Left kidney (tissue), 2 donors: Measurements from ENCODE around the gene CD300H. TPM values are rescaled to one million over a fixed set of nuclear protein-coding genes. Genes with fewer than 3 reads are reported as not detected.
"Not testable (repeated sequence)": the region's sequence is repeated elsewhere in the genome, so short reads cannot be mapped to it uniquely, and the experiment has no call there.

Source experiments
- DNase-seq: peaks from one replicate; pipeline ENCODE4 v3.0.0-alpha.2; 2013
- polyA plus RNA-seq: library from polyadenylated mRNA; unstranded; fragments of 120-200 nt; gene quantifications from one replicate; pipeline ENCODE4 v1.2.1, GENCODE V29; 2013; ENCODE audit not compliant: insufficient read length

Gene CD300H
- polyA plus RNA-seq, 1 donor: not detected

- no peak for DNase-seq
Measured at GRCh38 chr17:74527081-74527480, 40.2 kb downstream of the CD300H start.

DNA sequence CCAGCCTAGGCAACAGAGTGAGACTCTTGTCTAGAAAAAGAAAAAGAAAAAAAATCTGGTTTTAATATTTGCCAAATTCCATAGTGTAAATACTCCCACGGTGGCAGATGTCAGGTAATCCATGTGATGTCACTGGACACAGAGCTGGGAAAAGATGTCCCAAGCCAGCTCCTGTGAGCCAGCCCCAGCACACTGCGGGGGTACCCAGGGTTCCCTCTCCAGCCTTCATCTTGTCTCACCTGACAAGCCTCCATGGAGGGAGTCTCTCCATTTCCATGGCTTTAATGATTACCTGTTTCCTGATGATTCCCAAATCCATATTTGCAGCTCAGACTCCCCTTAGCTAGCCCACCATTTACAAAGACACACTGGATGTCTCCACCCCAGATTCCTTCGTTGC, 40.6 kb downstream of the CD300H start:
- no peak for DNase-seq

DNA sequence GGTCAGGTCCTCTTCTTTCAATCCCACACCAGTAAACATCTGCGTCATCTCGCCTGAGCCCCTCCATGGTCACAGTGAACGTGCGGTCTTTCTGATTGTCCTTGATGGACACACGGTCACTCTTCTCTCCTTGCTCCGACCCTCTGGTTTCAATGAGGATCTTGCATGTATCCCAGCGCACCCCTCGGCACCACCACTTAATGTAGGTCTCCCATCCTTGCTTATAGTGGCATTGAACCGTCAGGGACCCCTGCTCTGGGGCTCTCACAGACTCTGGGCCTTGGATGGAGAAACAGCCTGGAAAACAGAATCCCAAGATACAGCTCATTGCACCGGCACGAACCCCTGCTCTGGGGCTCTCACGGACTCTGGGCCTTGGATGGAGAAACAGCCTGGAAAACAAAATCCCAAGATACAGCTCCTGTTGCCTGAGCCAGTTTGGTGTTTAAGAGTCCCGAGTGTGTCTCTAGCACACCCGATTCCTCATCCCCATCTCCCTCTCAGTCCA, 41.5 kb downstream of the CD300H start:
- DNase-seq: no peak

DNA sequence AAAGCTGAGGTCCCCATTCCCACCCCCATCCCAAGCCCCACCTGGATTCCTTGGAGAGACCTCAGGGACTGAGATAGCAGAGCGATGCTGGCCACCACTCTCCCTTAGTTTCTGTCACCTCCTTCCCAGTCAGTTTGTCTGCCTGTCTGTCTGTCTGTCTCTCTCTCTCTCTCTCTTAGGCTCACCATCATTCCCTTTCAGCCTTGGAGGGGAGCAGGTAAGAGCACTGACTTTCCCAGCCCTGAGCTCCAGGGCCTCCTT, 41.9 kb downstream of the CD300H start:
- no peak for DNase-seq

DNA sequence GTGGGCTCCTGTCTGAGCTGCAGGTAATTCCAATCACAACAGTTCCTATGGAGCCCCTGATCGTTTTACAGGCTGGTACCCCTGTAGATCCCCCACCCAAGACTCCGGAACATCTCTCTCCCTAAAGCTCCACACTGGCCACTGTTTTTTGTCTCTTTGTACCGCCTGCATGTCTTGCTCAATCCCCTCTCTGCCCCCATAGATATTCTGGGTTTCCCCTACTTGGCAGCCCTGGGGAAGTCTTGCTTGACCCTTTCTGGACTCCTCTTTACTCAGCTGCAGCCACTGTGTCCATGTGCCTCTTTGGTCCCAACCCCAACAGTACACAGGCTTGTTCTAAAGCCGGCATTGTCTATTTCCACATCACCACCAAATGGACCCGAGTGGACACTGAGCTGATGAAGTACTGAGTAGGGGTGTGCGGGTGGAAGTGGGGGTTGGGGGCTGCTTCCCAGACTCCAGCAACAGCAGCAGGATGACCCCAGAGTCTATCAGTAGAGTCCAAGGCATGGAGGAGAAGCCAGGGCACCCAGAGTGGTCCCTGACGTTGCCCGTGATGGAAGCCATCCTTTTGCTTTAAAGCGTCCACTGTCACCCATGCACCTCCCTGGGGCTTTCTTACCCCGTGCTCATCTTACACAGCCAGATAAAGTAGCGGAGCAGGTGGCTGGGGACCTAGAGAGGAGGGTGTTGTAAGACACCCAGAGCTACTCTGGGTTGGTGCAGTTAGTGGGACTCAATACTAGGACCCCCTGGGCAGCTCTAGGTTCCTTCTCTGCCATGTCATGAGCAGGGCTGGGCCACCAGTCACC, 42.5 kb downstream of the CD300H start:
- no peak for DNase-seq

DNA sequence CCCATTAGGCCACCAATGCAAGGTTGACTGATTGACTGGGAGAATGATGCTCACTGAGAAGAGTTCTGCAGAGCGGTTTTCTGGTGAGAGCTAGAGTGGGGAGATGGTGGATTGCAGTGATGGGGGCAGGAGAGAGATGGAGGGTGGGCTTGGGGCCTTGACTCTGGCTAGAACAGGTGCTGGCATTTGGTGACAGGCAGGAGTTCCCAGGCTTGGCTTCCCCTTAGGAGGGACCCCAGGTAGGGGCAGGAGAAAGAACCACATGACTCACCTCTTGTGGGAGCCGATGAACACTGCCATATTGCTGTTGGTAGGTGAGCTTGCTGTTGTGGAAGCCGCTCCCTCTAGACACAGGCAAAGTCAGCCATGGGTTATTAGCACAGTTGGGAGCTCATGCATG, 44.0 kb downstream of the CD300H start:
- DNase-seq: no peak

GRCh38 chr17:74522381-74523105, 44.8 kb downstream of the CD300H start:
- no peak for DNase-seq

DNA sequence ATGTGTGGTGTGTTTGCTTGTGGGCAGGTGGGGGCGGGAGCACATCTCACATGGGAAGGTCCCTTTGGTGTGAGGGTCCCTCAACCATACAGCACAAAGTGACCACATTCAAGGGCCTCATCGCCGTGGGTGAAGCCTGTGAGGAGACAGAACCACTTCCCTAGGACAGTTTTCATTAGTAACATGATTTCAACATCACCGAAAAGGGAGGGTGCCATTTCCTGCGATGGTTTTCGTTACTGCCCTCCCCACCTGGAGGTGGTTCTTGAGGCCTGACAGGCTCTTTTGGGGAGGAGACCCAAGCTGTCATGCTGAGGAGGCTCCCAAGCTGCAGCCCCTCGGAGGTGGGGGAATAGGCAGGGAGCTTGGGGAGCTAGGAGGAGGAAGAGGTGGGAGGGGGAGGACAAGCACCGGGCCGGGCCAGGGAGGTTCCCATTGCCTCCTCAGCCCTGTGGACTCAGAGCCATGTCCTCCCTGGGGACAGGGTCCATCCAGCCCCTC, 45.6 kb downstream of the CD300H start:
- no peak for DNase-seq

GRCh38 chr17:74520790-74521480, 46.4 kb downstream of the CD300H start:
- DNase-seq: no peak

DNA sequence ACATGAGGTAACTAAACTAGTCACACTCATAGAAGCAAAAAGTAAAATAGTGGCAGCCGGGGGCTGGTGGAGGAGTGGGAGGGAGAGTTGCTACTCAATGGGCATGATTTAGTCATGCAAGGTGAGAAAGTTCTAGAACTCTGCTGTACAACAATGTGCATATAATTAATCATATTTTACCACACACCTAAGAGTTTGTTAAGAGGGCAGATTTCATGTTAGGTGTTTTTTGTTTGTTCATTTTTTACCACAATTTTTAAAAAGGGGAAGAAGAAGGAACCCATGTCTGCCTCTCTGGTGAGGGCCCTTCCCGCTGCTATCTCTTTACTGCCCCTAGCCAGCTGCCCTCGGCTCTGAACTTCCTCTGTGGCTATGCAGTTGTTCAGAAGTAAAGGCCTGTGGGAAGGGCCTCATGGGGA, 47.3 kb downstream of the CD300H start:
- no peak for DNase-seq

DNA sequence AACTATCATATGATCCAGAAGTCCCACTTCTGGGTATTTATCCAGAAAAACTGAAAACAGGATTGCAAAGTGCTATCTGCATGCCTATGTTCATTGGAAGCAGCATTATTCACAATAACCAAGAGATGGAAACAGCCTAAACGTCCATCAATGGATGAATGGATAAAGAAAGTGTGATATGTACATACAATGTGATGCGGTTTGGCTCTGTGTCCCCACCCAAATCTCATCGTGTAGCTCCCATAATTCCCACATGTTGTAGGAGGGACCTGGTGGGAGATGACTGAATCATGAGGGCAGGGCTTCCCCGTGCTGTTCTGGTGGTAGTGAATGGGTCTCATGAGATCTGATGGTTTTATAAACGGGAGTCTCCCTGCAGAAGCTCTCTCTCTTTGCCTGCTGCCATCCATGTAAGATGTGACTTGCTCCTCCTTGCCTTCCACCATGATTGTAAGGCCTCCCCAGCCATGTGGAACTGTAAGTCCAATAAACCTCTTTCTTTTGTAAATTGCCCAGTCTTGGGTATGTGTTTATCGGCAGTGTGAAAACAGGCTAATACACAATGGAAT, 48.8 kb downstream of the CD300H start:
- DNase-seq: not testable (repeated sequence)

DNA sequence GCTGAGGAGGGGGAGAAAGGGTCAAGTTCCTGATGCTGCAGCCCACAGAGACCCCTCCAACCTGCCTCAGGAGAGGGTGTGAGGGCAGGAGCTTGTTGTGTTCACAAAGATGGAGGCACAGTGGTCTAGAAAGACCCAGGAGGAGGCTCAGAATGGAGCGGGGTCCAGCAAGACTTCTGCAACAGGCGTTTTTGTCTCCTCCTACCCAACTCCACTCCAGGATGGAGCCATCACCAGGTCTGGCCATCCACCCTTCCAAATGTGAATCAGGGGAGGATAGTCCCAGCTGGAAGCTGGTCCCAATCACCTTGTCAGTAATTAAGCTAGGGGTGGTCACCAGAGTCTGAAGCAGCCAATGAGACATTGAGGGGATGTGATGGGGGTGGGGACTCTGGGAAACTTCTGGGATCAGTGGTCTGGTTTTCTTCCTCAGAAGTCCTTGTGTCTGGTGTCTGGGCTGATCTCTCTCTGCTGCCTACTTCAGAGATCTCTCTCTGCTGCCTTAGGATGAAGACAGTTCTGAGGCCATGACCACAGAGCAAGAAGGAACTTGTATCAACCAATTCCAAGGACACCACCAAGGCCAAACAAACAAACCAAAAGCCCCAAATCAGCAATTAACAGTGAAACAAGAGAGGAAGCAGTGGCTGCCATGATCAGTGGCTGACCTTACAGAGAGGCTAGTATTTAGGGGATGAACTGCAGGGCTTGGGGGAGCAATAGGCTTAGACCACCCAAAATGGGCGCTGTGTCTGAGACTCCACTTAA, 50.6 kb downstream of the CD300H start:
- DNase-seq: no peak

DNA sequence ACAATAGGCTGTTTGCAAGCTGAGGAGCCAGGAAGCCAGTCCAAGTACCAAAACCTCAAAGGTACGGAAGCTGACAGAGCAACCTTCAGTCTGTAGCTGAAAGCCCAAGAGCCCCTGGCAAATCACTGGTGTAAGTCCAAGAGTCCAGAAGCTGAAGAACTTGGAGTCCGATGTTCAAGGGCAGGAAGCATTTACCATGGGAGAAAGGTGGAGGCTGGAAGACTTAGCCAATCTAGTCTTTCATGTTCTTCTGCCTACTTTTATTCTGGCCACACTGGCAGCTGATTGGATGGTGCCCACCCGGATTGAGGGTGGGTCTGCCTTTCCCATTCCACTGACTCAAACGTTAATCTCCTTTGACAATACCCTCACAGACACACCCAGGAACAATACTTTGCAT, 51.4 kb downstream of the CD300H start:
- no peak for DNase-seq

DNA sequence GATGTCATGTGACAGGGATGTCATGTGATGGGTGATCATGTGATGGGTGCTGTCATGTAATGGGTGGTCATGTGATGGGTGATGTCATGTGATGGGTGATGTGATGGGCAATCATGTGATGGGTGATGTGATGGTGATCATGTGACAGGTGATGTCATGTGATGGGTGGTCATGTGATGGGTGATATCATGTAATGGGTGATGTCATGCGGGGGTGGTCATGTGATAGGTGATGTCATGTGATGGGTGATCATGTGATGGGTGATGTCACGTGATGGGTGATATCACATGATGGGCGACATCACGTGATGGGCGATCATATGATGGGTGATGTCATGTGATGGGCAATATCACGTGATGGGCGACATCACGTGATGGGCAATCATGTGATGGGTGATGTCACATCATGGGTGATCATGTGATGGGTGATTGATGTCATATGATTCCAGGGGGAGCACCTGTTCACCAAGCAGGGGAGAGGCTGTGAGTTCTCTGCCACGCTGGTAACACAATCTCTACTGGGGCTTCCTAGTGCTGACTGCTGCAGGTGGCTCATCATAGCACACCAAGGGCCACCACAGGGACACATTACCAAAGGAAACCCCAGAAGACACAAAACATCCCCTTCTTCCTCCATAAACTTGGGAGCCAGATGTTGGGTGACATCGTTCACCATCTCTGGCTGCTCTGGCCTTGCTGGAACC, 52.5 kb downstream of the CD300H start:
- DNase-seq: no peak

GRCh38 chr17:74513987-74514631, 53.2 kb downstream of the CD300H start:
- no peak for DNase-seq

DNA sequence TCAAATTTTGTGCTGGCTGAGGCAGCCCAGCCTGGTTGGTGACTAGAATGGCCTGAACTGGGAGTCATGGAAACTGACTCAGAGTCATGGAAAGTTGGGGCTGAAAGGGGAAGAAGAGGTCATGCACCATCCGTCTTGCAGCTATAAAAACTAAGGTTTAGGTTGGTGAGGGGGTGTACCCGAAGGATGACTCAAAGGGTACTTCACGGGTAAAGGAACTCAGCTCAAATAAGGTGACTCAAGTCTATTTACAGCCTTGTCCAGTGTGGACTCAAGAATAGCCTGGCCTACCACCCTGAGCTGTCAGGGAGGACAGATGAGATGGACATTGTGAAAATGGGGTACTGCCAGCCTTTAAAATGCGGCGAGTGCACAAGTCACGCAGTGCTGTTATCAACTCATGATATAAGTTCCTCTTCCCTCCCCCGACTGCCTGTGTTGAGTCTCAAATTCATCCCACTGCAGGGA, 54.7 kb downstream of the CD300H start:
- no peak for DNase-seq

- DNase-seq: no peak
Measured at GRCh38 chr17:74512036-74512435, 55.3 kb downstream of the CD300H start.
